Stomach (tissue), 9 donors: ENCODE data around the gene RNF220. TPM values are rescaled to one million over a fixed set of nuclear protein-coding genes. Genes with fewer than 3 reads are reported as not detected.
"Not testable (repeated sequence)": the region's sequence is repeated elsewhere in the genome, so short reads cannot be mapped to it uniquely, and the experiment has no call there.

Experiments
- DNase-seq, 2 donors: peaks; one replicate each; pipeline versions ENCODE4 v3.0.0 to v3.0.0-alpha.2; 2013 to 2019
- H3K27ac ChIP-seq, 5 donors: fragments of 200-600 bp in 4 of 5; sonication (generic) in 4 of 5; one replicate each; pipeline ENCODE4 v1.5.1; 2013 to 2019; ENCODE audit warnings: mild to moderate bottlenecking in 1 of 5, moderate library complexity in 1 of 5
- H3K27me3 ChIP-seq, 3 donors: fragments of 200-600 bp; sonication (generic); one replicate each; pipeline ENCODE4 v1.5.1; 2017 to 2019; ENCODE audit warnings: mixed run types in 1 of 3
- H3K36me3 ChIP-seq, 4 donors: fragments of 200-600 bp; sonication (generic); 1 replicate in 3 of 4; 2 replicates in 1 of 4; pipeline ENCODE4 v1.5.1; 2016 to 2019
- H3K4me1 ChIP-seq, 4 donors: fragments of 200-600 bp; sonication (generic); one replicate each; pipeline ENCODE4 v1.5.1; 2016 to 2019
- H3K4me3 ChIP-seq, 4 donors: fragments of 200-600 bp; sonication (generic) in 3 of 4; one replicate each; pipeline ENCODE4 v1.5.1; 2016 to 2019; ENCODE audit warnings: mild to moderate bottlenecking in 1 of 4
- H3K9me3 ChIP-seq, 4 donors: fragments of 200-600 bp; sonication (generic); one replicate each; pipeline ENCODE4 v1.5.1; 2016 to 2019
- EP300 ChIP-seq: sonication (generic); formaldehyde crosslinking; IDR thresholded peaks from one replicate; pipeline ENCODE4 v1.6.1; 2017; ENCODE audit warnings: antibody characterized with exemption
- POLR2A ChIP-seq, 4 donors: fragments of 450-650 bp; IDR thresholded peaks; one replicate each; pipeline ENCODE4 v1.6.1; 2016; ENCODE audit warnings: antibody characterized with exemption in 4 of 4, control low read depth in 2 of 4, mild to moderate bottlenecking in 1 of 4, moderate library complexity in 1 of 4
- POLR2AphosphoS5 ChIP-seq, 3 donors: sonication (generic); formaldehyde crosslinking; IDR thresholded peaks; one replicate each; pipeline ENCODE4 v1.6.1; 2016; ENCODE audit warnings: antibody characterized with exemption in 3 of 3
- WGBS, 5 donors: extraction: QIAGEN DNeasy Blood & Tissue Kit in 3 of 5; methylation state at CpG; one replicate each; pipeline versions ENCODE4 v1.1.5 to v1.1.7; 2013 to 2018; 5-methylcytosine and 5-hydroxymethylcytosine counted together
- intact Hi-C: fragments of 100-400 bp; cut with DNase I; formaldehyde crosslinking; loops from one replicate; pipeline ENCODE4 v1.15.1; 2023; ENCODE audit warnings: low total_unique reads
- polyA plus RNA-seq, 3 donors: library from polyadenylated mRNA; stranded (reverse); fragments of 200-250 nt; gene quantifications; one replicate each; pipeline ENCODE4 v1.2.3, GENCODE V29; 2013
- total RNA-seq, 5 donors: library from RNA; depleted of rRNA; stranded (reverse); fragments of >200 nt; gene quantifications; one replicate each; pipeline versions ENCODE4 v1.1.0 to v1.2.3, GENCODE V29; 2014 to 2016
- TF ChIP-seq, protein P1 (sequence below), 7 experiments: fragments of 450-650 bp in 4 of 7; fragments of 200-600 bp in 3 of 7; sonication (generic) in 3 of 7; IDR thresholded peaks; one replicate each; pipeline ENCODE4 v1.5.1; 2016 to 2019; ENCODE audit warnings: antibody characterized with exemption in 7 of 7, control low read depth in 2 of 7, mild to moderate bottlenecking in 1 of 7
- donor health status: healthy with polysubstance abuse.
- donor health status: Bipolar disorder and iron deficiency.
- donor health status: healthy.

RNF220 gene
- total and polyA plus RNA-seq, 8 donors, result 21.0 to 207 (median 47.2) TPM

DNA sequence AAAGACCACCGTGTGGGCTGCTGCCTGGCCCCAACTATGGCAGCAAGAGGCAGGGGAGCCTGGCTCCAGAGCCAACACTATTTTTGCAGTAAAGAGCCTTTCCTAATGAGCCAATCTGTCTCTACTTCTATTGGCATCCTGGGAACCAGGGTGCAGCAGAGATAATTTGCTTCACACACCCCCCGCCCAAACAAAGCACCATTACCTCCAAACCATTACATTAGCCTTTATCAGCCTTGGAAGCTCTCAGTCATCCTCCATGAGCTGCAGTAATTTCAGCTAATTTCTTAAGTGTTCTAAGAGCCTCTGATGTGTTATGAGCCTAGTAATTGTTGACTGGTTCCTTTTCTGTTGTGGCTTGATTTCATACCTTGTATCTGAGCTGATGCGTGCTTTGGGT, 291.0 kb downstream of the RNF220 start:
- H3K27ac ChIP-seq, result no peak overlapping the region
- no peaks in the 10 kb centered on the region for H3K27me3 ChIP-seq
- H3K4me1 ChIP-seq, result no peaks in the 10 kb centered on the region
- no peaks in the 10 kb centered on the region for H3K36me3 ChIP-seq
- 86 to 96% (median 89%) methylated on average over 3 of the region's 3 CpGs for WGBS, 5 donors
- no peak for TF ChIP-seq POLR2A (IDR thresholded peaks at IDR 0.05)
- TF ChIP-seq, protein P1, sequence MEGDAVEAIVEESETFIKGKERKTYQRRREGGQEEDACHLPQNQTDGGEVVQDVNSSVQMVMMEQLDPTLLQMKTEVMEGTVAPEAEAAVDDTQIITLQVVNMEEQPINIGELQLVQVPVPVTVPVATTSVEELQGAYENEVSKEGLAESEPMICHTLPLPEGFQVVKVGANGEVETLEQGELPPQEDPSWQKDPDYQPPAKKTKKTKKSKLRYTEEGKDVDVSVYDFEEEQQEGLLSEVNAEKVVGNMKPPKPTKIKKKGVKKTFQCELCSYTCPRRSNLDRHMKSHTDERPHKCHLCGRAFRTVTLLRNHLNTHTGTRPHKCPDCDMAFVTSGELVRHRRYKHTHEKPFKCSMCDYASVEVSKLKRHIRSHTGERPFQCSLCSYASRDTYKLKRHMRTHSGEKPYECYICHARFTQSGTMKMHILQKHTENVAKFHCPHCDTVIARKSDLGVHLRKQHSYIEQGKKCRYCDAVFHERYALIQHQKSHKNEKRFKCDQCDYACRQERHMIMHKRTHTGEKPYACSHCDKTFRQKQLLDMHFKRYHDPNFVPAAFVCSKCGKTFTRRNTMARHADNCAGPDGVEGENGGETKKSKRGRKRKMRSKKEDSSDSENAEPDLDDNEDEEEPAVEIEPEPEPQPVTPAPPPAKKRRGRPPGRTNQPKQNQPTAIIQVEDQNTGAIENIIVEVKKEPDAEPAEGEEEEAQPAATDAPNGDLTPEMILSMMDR (IDR thresholded peaks at IDR 0.05), result no peak
- no peak for TF ChIP-seq EP300
- TF ChIP-seq POLR2AphosphoS5 (IDR thresholded peaks at IDR 0.05), result no peak
- H3K9me3 ChIP-seq, result no peaks in the 10 kb centered on the region
- no peak for DNase-seq
- no peak overlapping the region for H3K4me3 ChIP-seq
- intact Hi-C loops, result no loop called here

GRCh38 chr1:44696789-44697345, 291.8 kb downstream of the RNF220 start:
- DNase-seq, result no peak
- intact Hi-C loops, result no loop called here
- no peaks in the 10 kb centered on the region for H3K27me3 ChIP-seq
- no peaks in the 10 kb centered on the region for H3K9me3 ChIP-seq
- H3K36me3 ChIP-seq, result no peaks in the 10 kb centered on the region
- H3K4me3 ChIP-seq, result no peak overlapping the region
- H3K27ac ChIP-seq, result no peak overlapping the region
- H3K4me1 ChIP-seq, result no peaks in the 10 kb centered on the region
- no peak for TF ChIP-seq POLR2A (IDR thresholded peaks at IDR 0.05)
- TF ChIP-seq, protein P1 (IDR thresholded peaks at IDR 0.05), result no peak
- TF ChIP-seq POLR2AphosphoS5 (IDR thresholded peaks at IDR 0.05), result no peak
- no peak for TF ChIP-seq EP300
- 64 to 80% (median 73%) methylated on average over 6 to 7 of the region's 7 CpGs for WGBS, 5 donors

DNA sequence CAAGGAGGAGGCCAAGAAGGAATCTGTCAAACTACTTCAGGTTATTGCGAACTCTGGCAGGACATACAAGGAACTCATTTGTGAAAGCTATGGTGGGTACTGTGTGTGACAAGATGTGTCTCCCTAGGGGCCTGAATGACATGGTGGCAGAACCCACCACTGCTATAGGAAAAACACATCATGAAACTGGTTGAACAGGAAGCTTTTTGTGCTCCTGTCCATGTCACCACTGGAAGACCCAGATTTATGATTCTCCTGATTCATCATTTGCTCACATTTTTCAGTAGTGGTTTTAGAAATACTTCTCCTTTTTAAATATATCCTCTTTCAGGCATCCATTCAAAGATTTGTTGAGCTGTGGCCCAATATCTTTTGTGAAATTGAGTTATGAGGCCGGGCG, 293.1 kb downstream of the RNF220 start:
- H3K27ac ChIP-seq, result no peak overlapping the region
- H3K4me3 ChIP-seq, result no peak overlapping the region
- TF ChIP-seq POLR2A (IDR thresholded peaks at IDR 0.05) (no peak), POLR2AphosphoS5 (IDR thresholded peaks at IDR 0.05) (no peak), EP300 (no peak)
- TF ChIP-seq, protein P1 (IDR thresholded peaks at IDR 0.05), result no peak
- DNase-seq, result no peak
- H3K27me3 ChIP-seq, result no peaks in the 10 kb centered on the region
- intact Hi-C loops, result no loop called here
- H3K4me1 ChIP-seq, result no peaks in the 10 kb centered on the region
- H3K36me3 ChIP-seq, result no peaks in the 10 kb centered on the region
- 91 to 99% (median 92%) methylated on average over 3 of the region's 3 CpGs for WGBS, 5 donors
- no peaks in the 10 kb centered on the region for H3K9me3 ChIP-seq

DNA sequence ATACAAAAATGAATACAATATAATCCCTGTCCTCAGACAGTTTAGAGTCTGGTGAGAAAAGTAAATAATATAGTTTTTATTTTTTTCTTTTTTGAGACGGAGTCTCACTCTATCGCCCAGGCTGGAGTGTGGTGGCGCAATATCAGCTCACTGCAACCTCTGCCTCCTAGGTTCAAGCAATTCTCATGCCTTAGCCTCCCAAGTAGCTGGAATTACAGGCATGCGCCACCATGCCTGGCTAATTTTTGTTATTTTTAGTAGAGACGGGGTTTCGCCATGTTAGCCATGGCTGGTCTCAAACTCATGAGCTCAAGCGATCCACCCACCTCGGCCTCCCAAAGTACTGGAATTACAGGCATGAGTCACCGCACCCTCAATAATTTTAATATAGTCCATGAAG, 294.3 kb downstream of the RNF220 start:
- H3K27me3 ChIP-seq, H3K27ac ChIP-seq, intact Hi-C loops, H3K36me3 ChIP-seq, H3K4me3 ChIP-seq, DNase-seq, H3K4me1 ChIP-seq, H3K9me3 ChIP-seq: not testable (repeated sequence)
- 90 to 97% (median 91%) methylated on average over 9 of the region's 9 CpGs for WGBS, 5 donors

GRCh38 chr1:44700573-44700972, 295.5 kb downstream of the RNF220 start:
- intact Hi-C loops, result no loop called here
- DNase-seq, result no peak
- Histone ChIP-seq H3K27me3 (no peaks in the 10 kb centered on the region), H3K9me3 (no peaks in the 10 kb centered on the region), H3K27ac (no peak overlapping the region), H3K4me3 (no peak overlapping the region), H3K36me3 (no peaks in the 10 kb centered on the region), H3K4me1 (no peaks in the 10 kb centered on the region)
- TF ChIP-seq POLR2A (IDR thresholded peaks at IDR 0.05), result no peak
- no peak for TF ChIP-seq EP300
- 70 to 100% (median 89%) methylated on average over 1 of the region's 1 CpG for WGBS, 5 donors
